Posterior cingulate gyrus (tissue), 11 donors: ENCODE data around the gene ETHE1.
"Not testable (repeated sequence)": the region's sequence is repeated elsewhere in the genome, so short reads cannot be mapped to it uniquely, and the experiment has no call there.

Experiments used
- DNase-seq, 10 donors: peaks; one replicate each; pipeline versions ENCODE4 v3.0.0 to v3.0.0-alpha.2; 2020 to 2021; ENCODE audit warnings: mixed read lengths in 3 of 10
- intact Hi-C: fragments of 100-400 bp; cut with DNase I; formaldehyde crosslinking; loops from one replicate; pipeline ENCODE4 v1.15.1; 2023

ETHE1 gene

GRCh38 chr19:43527860-43528622 is 1.0 kb upstream of the ETHE1 start:
- peak in 1 of 10 donors; percentile 52 for DNase-seq
- intact Hi-C loops, result no loop called here

DNA sequence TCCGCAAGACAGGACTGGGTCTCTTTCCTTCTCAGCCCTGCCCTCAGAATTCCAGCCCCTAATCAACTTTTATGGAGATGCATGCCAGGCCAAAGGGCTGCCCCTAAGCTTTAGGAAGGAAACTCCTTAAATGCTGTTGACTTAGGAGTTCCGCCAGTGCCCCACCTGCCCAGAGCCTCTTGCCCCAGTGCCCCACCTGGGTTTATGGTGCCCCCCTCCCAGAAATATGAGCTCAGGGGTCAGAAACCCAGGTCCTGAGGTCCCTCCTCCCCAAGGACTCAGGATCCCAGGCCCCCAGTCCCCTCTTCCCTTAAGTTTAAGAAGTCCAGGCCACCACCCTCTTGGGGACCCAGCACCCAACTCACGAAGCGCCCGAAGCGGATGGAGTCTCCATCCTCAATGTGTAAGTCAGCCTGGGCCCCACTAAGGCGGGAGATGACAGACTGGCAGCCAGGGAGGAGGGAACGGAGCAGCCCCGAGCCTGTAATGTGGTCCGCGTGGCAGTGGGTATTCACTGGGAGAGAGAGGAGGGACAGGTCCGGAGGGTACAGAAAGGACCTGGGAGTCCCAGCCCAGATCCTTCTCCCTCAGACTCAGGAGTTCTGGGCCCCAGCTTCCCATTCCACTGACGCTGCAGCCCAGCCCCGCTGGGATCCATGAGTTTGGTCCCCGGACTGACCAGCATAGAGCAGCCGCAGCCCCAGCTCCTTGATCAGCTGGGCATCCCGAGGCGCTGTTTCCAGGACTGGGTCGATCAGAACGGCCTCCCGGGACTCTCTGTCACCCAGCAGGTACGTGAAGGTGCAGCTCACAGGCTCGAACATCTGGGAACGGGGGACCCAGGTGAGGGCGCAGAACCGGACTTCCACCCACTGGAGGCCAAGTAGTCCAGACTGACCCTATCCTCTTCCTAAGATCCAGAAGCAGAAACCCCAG is 897 bp downstream of the ETHE1 start:
- peak in 2 of 10 donors; percentile 80 to 85 for DNase-seq
- intact Hi-C loops, result no loop called here

GRCh38 chr19:43524922-43525835 is 1.8 kb downstream of the ETHE1 start:
- intact Hi-C loops, result no loop called here
- DNase-seq, result peak in 3 of 10 donors; percentile 27 to 90 (median 28)

DNA sequence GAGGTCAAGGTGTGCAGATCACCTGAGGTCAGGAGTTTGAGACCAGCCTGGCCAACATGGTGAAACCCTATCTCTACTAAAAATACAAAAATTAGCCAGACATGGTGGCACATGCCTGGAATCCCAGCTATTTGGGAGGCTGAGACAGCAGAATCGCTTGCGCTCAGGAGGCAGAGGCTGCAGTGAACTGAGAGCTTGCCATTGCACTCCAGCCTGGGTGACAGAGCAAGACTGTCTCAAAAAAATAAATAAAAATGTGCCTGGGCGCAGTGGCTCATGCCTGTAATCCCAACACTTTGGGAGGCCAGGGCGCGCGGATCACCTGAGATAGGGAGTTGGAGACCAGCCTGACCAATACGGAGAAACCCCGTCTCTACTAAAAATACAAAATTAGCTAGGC is 3.3 kb downstream of the ETHE1 start:
- DNase-seq, result peak in 1 of 10 donors; percentile 61
- intact Hi-C loops, result not testable (repeated sequence)

DNA sequence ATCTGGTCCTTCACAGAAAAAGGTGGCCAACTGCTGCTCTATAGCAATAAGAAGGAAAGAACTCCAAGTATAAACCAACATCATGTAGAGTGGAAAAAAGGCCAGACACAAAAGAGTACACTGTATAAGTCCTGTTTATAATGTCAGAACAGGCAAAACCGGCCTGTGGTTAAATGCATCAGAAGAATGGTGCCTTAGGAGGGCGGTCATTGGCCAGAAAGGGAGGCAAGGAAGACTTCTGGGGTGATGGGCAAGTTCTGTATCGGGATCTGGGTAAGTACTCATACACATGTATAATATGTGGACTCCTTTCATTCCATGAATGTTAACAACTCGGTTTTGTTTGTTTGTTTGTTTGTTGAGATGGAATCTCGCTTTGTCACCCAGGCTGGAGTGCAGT is 4.1 kb downstream of the ETHE1 start:
- intact Hi-C loops, result no loop called here
- no peak for DNase-seq

GRCh38 chr19:43519436-43520088 is 7.4 kb downstream of the ETHE1 start:
- DNase-seq, result peak in 9 of 10 donors; percentile 64 to 97 (median 87)
- intact Hi-C loops, result loop anchor here (1.0 kb wide), 1 partner anchor 72 kb away; no protein-coding TSS in a partner anchor

GRCh38 chr19:43518051-43518450 is 8.9 kb downstream of the ETHE1 start:
- DNase-seq, result no peak
- intact Hi-C loops, result no loop called here

GRCh38 chr19:43512399-43512798 is 14.6 kb downstream of the ETHE1 start:
- intact Hi-C loops, result not testable (repeated sequence)

DNA sequence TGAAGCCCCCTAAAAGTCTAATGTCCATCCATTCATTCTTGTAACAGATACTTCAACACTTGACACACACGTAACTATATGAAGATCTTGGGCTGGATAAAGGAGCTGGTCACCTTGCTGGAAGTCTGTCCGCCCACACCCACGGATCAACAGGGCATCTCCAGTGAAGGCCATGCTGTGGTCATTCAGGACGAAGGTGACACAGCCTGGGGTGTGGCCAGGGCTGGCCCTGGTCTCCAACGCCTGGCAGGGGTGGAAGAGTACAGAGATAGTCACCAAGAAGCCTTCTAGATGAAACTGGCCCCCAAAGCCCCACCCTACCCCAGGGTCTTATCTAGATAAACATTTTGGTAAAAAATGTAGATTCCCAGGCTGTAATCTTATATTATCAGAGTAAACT is 15.7 kb downstream of the ETHE1 start:
- intact Hi-C loops, result no loop called here
- peak in 2 of 10 donors; percentile 25 to 51 for DNase-seq

More at GRCh38 chr19:43512399-43512798, 14.6 kb downstream of the ETHE1 start:
- DNase-seq, result not testable (repeated sequence)

DNA sequence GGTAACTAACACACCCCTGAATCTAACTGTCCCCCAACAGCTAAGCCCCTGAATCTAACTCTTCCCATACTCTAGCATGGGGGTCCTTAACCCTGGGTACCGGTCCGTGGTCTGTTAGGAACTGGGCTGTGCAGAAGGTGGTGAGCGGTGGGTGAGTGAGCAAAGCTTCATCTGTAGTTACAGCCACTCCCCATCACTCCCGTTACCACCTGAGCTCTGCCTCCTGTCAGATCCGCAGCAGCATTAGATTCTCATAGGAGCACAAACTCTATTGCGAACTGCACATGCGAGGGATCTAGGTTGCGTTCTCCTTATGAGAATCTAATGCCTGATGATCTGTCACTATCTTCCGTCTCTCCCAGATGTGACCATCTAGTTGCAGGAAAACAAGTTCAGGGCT is 16.3 kb downstream of the ETHE1 start:
- DNase-seq, result peak in 2 of 10 donors; percentile 8 to 27
- intact Hi-C loops, result no loop called here

DNA sequence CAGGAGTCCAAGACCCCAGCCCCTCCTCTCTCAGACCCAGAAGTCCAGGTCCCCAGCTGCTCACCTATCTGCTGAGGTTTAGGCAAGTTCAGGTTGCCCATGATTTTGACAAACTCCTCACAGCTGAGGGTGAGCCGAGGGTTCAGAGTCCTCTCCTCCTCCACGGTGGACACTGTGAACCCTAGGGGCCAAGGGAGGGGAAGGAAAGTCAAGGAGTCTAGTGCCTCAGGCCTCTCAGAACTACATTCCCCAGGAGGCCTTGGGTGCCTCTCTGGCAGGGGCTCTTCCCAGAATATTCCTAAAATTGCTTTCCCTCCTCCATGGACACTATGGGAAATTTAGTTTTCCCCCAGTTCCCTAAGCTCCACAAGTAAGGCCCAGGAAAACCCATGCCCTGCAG is 19.1 kb downstream of the ETHE1 start:
- intact Hi-C loops, result no loop called here
- peak in 2 of 10 donors; percentile 5 to 20 for DNase-seq

- DNase-seq, result peak in 1 of 10 donors; percentile 22
Observed at GRCh38 chr19:43506629-43507028, 20.4 kb downstream of the ETHE1 start.

GRCh38 chr19:43505941-43506340 is 21.1 kb downstream of the ETHE1 start:
- intact Hi-C loops, result no loop called here
- DNase-seq, result peak in 2 of 10 donors; percentile 22 to 28

More at GRCh38 chr19:43506629-43507028, 20.4 kb downstream of the ETHE1 start:
- intact Hi-C loops, result no loop called here

GRCh38 chr19:43505186-43505456 is 21.9 kb downstream of the ETHE1 start:
- intact Hi-C loops, result no loop called here
- no peak for DNase-seq

DNA sequence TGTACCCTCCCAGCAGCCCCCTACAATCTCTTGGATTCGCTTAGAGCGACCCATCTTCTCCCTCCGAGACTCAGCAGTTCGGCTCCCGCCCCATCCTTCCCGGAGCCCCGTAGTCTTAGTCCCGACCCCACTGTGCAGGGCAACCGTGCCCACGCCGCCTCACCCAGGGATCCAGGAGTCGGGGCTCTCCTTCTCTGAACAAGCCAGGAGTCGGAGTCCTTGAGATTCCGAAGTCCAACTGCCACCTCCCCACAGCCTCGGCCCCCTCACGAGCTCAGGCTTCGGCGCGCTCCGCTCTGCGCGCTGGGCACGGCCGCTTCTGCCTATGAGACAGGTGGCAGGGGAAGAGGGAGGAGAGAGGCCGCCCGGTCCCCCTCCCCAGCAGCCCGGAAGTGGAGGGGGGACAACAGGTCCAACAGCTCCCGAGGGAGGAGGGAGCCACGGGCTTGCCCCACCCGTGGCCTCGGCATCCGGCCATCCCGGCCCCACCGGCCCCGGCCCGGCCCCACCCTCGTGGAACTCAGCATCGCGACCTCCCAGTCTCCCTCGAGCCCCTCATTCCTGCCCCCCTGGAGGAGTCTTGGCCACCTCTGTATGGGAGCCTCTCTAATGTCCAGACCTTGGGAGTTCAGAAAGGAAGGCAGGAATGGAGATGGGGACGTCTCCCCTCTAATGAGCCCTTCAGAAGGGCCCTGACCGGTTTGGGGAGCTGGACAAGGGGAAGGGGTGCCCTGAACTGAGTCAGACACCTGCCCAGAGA is 22.4 kb downstream of the ETHE1 start, which contains the start of gene PHLDB3:
PHLDB3 (minus strand) TSS at position 321 of the 760 bp plus-strand sequence. CDS start 628 bp downstream, outside the sequence.
- intact Hi-C loops, result loop anchor here (5.0 kb wide), 1 partner anchor 57 kb away; no protein-coding TSS in a partner anchor

DNA sequence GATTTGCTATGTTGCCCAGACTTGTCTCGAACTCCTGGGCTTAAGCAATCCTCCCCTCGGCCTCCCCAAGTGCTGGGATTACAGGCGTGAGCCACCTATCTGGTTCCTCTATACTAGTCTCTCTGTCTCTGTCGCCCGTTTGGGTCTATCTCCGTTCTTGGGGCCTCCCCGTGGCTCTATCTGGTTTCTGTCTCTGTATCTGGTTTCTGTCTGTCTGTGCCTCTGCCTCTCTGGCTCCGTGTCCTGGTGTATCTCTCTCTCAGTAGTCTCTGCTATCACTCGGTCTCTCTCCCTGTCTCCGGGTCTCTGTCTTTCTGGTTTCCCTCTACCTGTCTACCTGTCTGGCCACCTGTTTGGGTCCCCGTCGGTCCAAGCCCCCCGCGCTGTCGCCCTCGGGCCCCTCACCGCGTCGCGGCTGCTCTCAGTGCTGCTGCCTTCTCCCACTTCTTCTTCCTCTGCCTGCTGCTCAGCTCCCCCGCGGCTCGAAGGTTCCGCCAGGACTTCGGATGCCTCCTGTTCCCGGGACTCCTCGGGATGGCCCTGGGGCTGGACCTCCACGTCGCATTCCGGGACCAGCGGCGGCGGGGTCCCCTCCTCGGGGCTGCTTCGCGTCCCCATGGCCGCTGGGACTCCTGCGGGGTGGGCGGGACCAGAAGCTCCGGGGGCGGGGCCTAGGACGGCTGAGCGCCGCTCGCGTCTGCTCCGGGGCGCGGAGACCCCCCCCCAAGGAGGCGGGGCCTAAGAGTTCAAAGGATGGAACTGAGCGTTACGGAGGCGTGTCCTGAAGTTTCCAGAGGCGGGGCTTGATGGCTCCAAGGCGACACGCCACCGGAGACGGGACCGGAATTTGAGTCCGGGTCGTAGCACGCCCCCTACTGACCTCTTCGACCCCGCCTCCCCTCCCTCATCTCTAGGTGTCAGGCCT is 23.2 kb downstream of the ETHE1 start:
- peak; percentile 83 to 99 (median 94) for DNase-seq
- intact Hi-C loops, result loop anchor here (5.0 kb wide), 1 partner anchor 56 kb away; no protein-coding TSS in a partner anchor

More for the DNA sequence above, 22.4 kb downstream of the ETHE1 start, which contains the start of gene PHLDB3:
- DNase-seq, result peak in 4 of 10 donors; percentile 9 to 87 (median 52)

DNA sequence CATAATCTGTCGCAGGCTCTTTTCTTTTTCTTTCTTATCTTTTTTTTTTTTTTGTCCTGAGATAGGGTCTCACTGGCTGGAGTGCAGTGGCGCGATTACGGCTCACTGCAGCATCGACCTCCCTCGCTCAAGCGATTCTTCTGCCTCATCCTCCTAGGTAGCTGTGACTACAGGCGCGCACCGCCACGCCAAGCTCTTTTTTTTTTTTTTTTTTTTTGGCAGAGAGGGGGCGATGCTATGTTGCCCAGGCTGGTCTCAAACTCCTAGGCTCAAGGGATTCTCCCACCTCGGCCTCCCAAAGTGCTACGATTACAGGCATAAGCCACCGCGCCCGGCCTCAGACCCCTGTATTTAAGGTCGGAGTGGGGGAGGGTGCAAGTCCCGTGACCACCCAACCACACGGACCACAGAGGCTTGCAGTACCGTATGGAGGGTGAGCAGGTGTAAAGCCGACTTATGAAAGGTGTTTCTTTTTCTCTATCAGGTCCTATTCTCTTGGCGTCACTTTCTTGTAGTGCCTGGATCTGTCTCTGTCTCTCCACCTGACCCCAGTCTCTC is 24.5 kb downstream of the ETHE1 start:
- DNase-seq, result peak in 1 of 10 donors; percentile 54
- intact Hi-C loops, result loop anchor here (5.0 kb wide), 1 partner anchor 55 kb away; no protein-coding TSS in a partner anchor
